Kidney (tissue), 14 donors: ENCODE data around the gene YBX2. TPM values are rescaled to one million over a fixed set of nuclear protein-coding genes. Genes with fewer than 3 reads are reported as not detected.
A peak's percentile ranks its signal among the peaks of the same experiment; 100 is the strongest.

Source experiments
- DNase-seq, 5 donors: peaks; one replicate each; pipeline ENCODE4 v3.0.0-alpha.2; 2013 to 2020
- FAIRE-seq: peaks from 2 replicates; lab custom pipeline; 2012; peaks lifted over from hg19 to GRCh38; lab: Jason Lieb, UNC
- H3K27ac ChIP-seq, 2 donors: one replicate each; pipeline ENCODE4 v1.7.0; 2013; ENCODE audit warnings: low read depth in 2 of 2, low read length in 2 of 2, inconsistent platforms in 1 of 2
- H3K27me3 ChIP-seq: one replicate; pipeline ENCODE4 v1.7.1; 2013; ENCODE audit warnings: low read length, inconsistent platforms; ENCODE audit not compliant: control insufficient read depth, insufficient read depth
- H3K36me3 ChIP-seq, 3 donors: one replicate each; pipeline versions ENCODE4 v1.7.0 to v1.7.1; 2013; ENCODE audit warnings: low read length in 3 of 3, control low read depth in 1 of 3, inconsistent platforms in 1 of 3; ENCODE audit not compliant: insufficient read depth in 3 of 3, control insufficient read depth in 2 of 3
- H3K4me1 ChIP-seq, 3 donors: one replicate each; pipeline versions ENCODE4 v1.7.0 to v1.7.1; 2013; ENCODE audit warnings: low read length in 3 of 3, inconsistent platforms in 1 of 3, low read depth in 1 of 3; ENCODE audit not compliant: control insufficient read depth in 2 of 3, insufficient read depth in 2 of 3
- H3K4me3 ChIP-seq, 3 donors: one replicate each; pipeline versions ENCODE4 v1.7.0 to v1.8.1; 2013; ENCODE audit warnings: low read length in 3 of 3, control low read depth in 1 of 3, inconsistent platforms in 1 of 3
- H3K9ac ChIP-seq, 3 donors: one replicate each; pipeline versions ENCODE4 v1.7.0 to v1.7.1; 2013; ENCODE audit warnings: low read length in 3 of 3, control low read depth in 1 of 3, inconsistent platforms in 1 of 3
- H3K9me3 ChIP-seq, 3 donors: one replicate each; pipeline versions ENCODE4 v1.7.0 to v1.7.1; 2013; ENCODE audit warnings: low read length in 3 of 3, control low read depth in 1 of 3, inconsistent platforms in 1 of 3; ENCODE audit not compliant: control insufficient read depth in 2 of 3, insufficient read depth in 1 of 3
- intact Hi-C: fragments of 100-400 bp; cut with DNase I; formaldehyde crosslinking; loops from one replicate; pipeline ENCODE4 v1.11.1; 2022
- polyA plus RNA-seq: library from polyadenylated mRNA; stranded (reverse); fragments of 350-450 nt; fragmentation: Illumina TruSeq; extraction: RNeasy Lipid Tissue Mini Kit (QIAGEN cat#74804); gene quantifications from one replicate; pipeline ENCODE4 v1.2.3, GENCODE V29; 2014; ENCODE audit warnings: low read depth, low replicate concordance; ENCODE audit not compliant: insufficient read depth
- total RNA-seq: library from RNA; stranded (reverse); fragmentation: NEBNext Ultra II Directional; extraction: Animal tissue kit (Norgen Biotek cat#: 25700); gene quantifications from one replicate; pipeline ENCODE4 v1.2.1, GENCODE V29; 2021
- TF ChIP-seq, protein P1 (sequence below): IDR thresholded peaks from 3 replicates; pipeline ENCODE4 v1.5.1; 2012; ENCODE audit warnings: mild to moderate bottlenecking, moderate library complexity, borderline replicate concordance; ENCODE audit not compliant: insufficient read depth; ENCODE audit errors: extremely low read depth
- donor health status: control.
- donor health status: control.
- donor health status: control.
- donor health status: control.
- donor health status: control.
- donor health status: DM: yes; HTN: yes; CAD: no.
- donor health status: Normal renal cell carcinoma (clear cell type).

The YBX2 gene
- total and polyA plus RNA-seq, 2 donors from 2014 or later, result 1.3 to 3.3 TPM

DNA sequence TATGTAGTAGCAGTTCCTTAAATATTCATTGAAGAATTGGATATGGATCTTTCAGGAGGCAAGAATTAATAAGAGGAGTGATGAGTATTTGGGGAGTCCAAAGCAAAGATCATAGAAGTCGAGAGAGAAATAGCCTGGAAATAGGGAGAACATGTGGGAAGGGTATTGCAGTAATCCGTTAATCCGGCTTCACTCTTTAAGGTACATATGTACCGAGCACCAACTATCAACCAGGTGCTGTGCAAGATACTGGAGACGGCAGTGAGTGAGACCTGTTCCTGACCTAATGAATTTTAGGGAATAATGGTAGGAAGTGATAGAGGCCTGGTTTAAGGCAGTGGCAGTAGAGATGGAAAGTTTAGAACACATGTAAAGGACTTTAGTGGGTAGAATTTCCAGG is 41.4 kb downstream of the YBX2 start:
- Histone ChIP-seq H3K36me3 (peaks cover 0 to 20% (median 6%) of the 10 kb centered on the region in 3 donors), H3K4me1 (peaks cover 5 to 25% (median 19%) of the 10 kb centered on the region in 3 donors), H3K27me3 (no peaks in the 10 kb centered on the region), H3K9me3 (no peaks in the 10 kb centered on the region), H3K4me3 (peak overlapping the region; percentile 69 to 90 (median 86)), H3K9ac (peak overlapping the region in 2 of 3 donors; percentile 31 to 91), H3K27ac (peak overlapping the region; percentile 99 to 100)
- intact Hi-C loops, result no loop called here
- no peak for FAIRE-seq
- TF ChIP-seq, protein P1, sequence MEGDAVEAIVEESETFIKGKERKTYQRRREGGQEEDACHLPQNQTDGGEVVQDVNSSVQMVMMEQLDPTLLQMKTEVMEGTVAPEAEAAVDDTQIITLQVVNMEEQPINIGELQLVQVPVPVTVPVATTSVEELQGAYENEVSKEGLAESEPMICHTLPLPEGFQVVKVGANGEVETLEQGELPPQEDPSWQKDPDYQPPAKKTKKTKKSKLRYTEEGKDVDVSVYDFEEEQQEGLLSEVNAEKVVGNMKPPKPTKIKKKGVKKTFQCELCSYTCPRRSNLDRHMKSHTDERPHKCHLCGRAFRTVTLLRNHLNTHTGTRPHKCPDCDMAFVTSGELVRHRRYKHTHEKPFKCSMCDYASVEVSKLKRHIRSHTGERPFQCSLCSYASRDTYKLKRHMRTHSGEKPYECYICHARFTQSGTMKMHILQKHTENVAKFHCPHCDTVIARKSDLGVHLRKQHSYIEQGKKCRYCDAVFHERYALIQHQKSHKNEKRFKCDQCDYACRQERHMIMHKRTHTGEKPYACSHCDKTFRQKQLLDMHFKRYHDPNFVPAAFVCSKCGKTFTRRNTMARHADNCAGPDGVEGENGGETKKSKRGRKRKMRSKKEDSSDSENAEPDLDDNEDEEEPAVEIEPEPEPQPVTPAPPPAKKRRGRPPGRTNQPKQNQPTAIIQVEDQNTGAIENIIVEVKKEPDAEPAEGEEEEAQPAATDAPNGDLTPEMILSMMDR, result no peak
- no peak for DNase-seq

- Histone ChIP-seq H3K27me3 (no peaks in the 10 kb centered on the region), H3K4me1 (peaks cover 5 to 25% (median 19%) of the 10 kb centered on the region in 3 donors), H3K9me3 (no peaks in the 10 kb centered on the region), H3K4me3 (peak within 1 kb of the TSS; percentile 73 to 90 (median 86)), H3K27ac (peak within 1 kb of the TSS; percentile 99 to 100), H3K36me3 (peaks cover 0 to 19% (median 6%) of the 10 kb centered on the region in 3 donors), H3K9ac (peak within 1 kb of the TSS; percentile 57 to 97 (median 91))
- DNase-seq, result peak; percentile 95 to 100 (median 97)
- TF ChIP-seq, protein P1, result peak; percentile 31
- intact Hi-C loops, result no loop called here
- no peak for FAIRE-seq
Measured at GRCh38 chr17:7252176-7253043, 42.0 kb downstream of the YBX2 start, which contains the start of gene ELP5. Gene ELP5, plus strand, starts transcription at chr17:7252215. Its CDS starts 336 bp downstream, at chr17:7252551.

GRCh38 chr17:7251661-7252175 is 42.7 kb downstream of the YBX2 start, which contains the start of gene CTDNEP1:
Gene CTDNEP1, minus strand, starts transcription at chr17:7251734. Its CDS starts 438 bp downstream, at chr17:7251296.
- peak within 1 kb of the TSS; percentile 73 to 90 (median 86) for H3K4me3 ChIP-seq
- H3K9ac ChIP-seq, result peak within 1 kb of the TSS; percentile 57 to 97 (median 91)
- H3K4me1 ChIP-seq, result peaks cover 5 to 25% (median 19%) of the 10 kb centered on the region in 3 donors
- FAIRE-seq, result peak; percentile 93
- peak within 1 kb of the TSS; percentile 99 to 100 for H3K27ac ChIP-seq
- H3K9me3 ChIP-seq, result no peaks in the 10 kb centered on the region
- peaks cover 0 to 13% (median 7%) of the 10 kb centered on the region in 3 donors for H3K36me3 ChIP-seq
- H3K27me3 ChIP-seq, result no peaks in the 10 kb centered on the region
- intact Hi-C loops, result no loop called here
- DNase-seq, result peak in 4 of 5 donors; percentile 99 to 100 (median 100)
- TF ChIP-seq, protein P1, result no peak
